ENCODE measurements around the gene CAPS2.

CAPS2 gene

GRCh38 chr12:75288860-75289259 lies 41.3 kb downstream of the CAPS2 start:
- TF ChIP-seq CTCF (IDR thresholded peaks at IDR 0.05; ENCODE audit: insufficient read depth, low read length, poor library complexity, severe bottlenecking) (no peak), EZH2phosphoT487 (conservative IDR thresholded peaks at IDR 0.05; ENCODE audit: low read length) (no peak)
- Histone ChIP-seq H3K9ac (ENCODE audit: low read length) (no peak overlapping the region), H3K27ac (ENCODE audit: low read depth, low read length) (no peak overlapping the region), H3F3A (ENCODE audit: insufficient read depth) (no peaks in the 10 kb centered on the region), H3K4me2 (ENCODE audit: low read depth, low read length, poor library complexity, severe bottlenecking) (no peak overlapping the region), H3K27me3 (ENCODE audit: low read length) (no peaks in the 10 kb centered on the region), H3K9me2 (replicated peaks; ENCODE audit: insufficient read depth, low read length) (no peaks in the 10 kb centered on the region), H3K36me3 (ENCODE audit: low read length) (no peaks in the 10 kb centered on the region), H4K20me1 (ENCODE audit: low read depth, low read length) (no peaks in the 10 kb centered on the region), H3K4me3 (ENCODE audit: insufficient read depth, low read length, poor library complexity, severe bottlenecking) (no peak overlapping the region), H3K79me2 (ENCODE audit: insufficient read depth, low read length) (no peaks in the 10 kb centered on the region), H2AFZ (ENCODE audit: low read depth, low read length, severe bottlenecking) (no peak overlapping the region), H3K9me3 (ENCODE audit: insufficient read depth, low read length) (no peaks in the 10 kb centered on the region)

GRCh38 chr12:75275702-75276101 lies 54.4 kb downstream of the CAPS2 start:
- H4K20me1 ChIP-seq (ENCODE audit: low read depth, low read length), result no peaks in the 10 kb centered on the region
- no peaks in the 10 kb centered on the region for H3K9me3 ChIP-seq (ENCODE audit: insufficient read depth, low read length)
- no peaks in the 10 kb centered on the region for H3K79me2 ChIP-seq (ENCODE audit: insufficient read depth, low read length)
- no peaks in the 10 kb centered on the region for H3K9me2 ChIP-seq (replicated peaks; ENCODE audit: insufficient read depth, low read length)
- H3K27me3 ChIP-seq (ENCODE audit: low read length), result no peaks in the 10 kb centered on the region
- H2AFZ ChIP-seq (ENCODE audit: low read depth, low read length, severe bottlenecking), result no peak overlapping the region
- no peak overlapping the region for H3K27ac ChIP-seq (ENCODE audit: low read depth, low read length)
- H3F3A ChIP-seq (ENCODE audit: insufficient read depth), result no peaks in the 10 kb centered on the region
- no peak overlapping the region for H3K9ac ChIP-seq (ENCODE audit: low read length)
- no peak overlapping the region for H3K4me3 ChIP-seq (ENCODE audit: insufficient read depth, low read length, poor library complexity, severe bottlenecking)
- TF ChIP-seq CTCF (IDR thresholded peaks at IDR 0.05; ENCODE audit: insufficient read depth, low read length, poor library complexity, severe bottlenecking), result no peak
- no peak for TF ChIP-seq EZH2phosphoT487 (conservative IDR thresholded peaks at IDR 0.05; ENCODE audit: low read length)
- no peak overlapping the region for H3K4me2 ChIP-seq (ENCODE audit: low read depth, low read length, poor library complexity, severe bottlenecking)
- H3K36me3 ChIP-seq (ENCODE audit: low read length), result no peaks in the 10 kb centered on the region

- Histone ChIP-seq H3K9me2 (replicated peaks; ENCODE audit: insufficient read depth, low read length) (no peaks in the 10 kb centered on the region), H3K79me2 (ENCODE audit: insufficient read depth, low read length) (no peaks in the 10 kb centered on the region), H2AFZ (ENCODE audit: low read depth, low read length, severe bottlenecking) (no peak overlapping the region), H3K27me3 (ENCODE audit: low read length) (no peaks in the 10 kb centered on the region), H3K4me2 (ENCODE audit: low read depth, low read length, poor library complexity, severe bottlenecking) (no peak overlapping the region), H3K4me3 (ENCODE audit: insufficient read depth, low read length, poor library complexity, severe bottlenecking) (no peak overlapping the region), H3K27ac (ENCODE audit: low read depth, low read length) (no peak overlapping the region), H3K9me3 (ENCODE audit: insufficient read depth, low read length) (no peaks in the 10 kb centered on the region), H3K9ac (ENCODE audit: low read length) (no peak overlapping the region), H4K20me1 (ENCODE audit: low read depth, low read length) (no peaks in the 10 kb centered on the region), H3F3A (ENCODE audit: insufficient read depth) (no peaks in the 10 kb centered on the region), H3K36me3 (ENCODE audit: low read length) (no peaks in the 10 kb centered on the region)
- TF ChIP-seq CTCF (IDR thresholded peaks at IDR 0.05; ENCODE audit: insufficient read depth, low read length, poor library complexity, severe bottlenecking), result no peak
- TF ChIP-seq EZH2phosphoT487 (conservative IDR thresholded peaks at IDR 0.05; ENCODE audit: low read length), result no peak
Observed at GRCh38 chr12:75271576-75271975, 58.5 kb downstream of the CAPS2 start.
